ENCODE results near the gene DEFB114. TPM values are rescaled to one million over a fixed set of nuclear protein-coding genes. Genes with fewer than 3 reads are reported as not detected.

Gene DEFB114, protein sequence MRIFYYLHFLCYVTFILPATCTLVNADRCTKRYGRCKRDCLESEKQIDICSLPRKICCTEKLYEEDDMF
- not detected for total RNA-seq
- polyA plus RNA-seq = not detected
- long read RNA-seq, donor 1 = 0 reads
- long read RNA-seq, donor 2 = 0 reads
- long read RNA-seq, donor 3 = 0 reads
- long read RNA-seq, donor 4 = 0 reads

DNA sequence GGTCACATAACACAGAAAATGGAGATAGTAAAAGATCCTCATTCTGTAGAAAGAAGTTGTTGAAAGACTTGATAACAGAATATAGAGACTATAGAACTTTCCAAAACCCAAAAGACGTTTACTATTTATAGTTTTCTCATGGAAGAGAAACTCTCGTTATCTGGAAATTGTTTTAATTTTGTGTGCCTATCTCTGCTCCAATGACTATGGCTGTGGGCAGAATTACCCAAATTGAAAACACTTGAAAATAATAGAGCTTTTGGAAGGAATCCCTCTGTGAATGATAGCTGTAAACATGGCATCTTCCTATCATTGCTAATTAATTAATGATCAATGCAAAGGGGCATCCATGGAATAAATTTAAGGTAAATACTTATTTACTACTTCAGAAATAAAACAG lies at the start of gene DEFB114:
Gene DEFB114 (minus strand): TSS at position 101 of the 400 bp plus-strand sequence. CDS start 59 bp downstream, at position 42.
- Histone ChIP-seq H3K27ac (ENCODE audit: low read length) (no peak within 1 kb of the TSS), H3K4me3 (ENCODE audit: low read length) (no peak within 1 kb of the TSS), H3K4me1 (ENCODE audit: control insufficient read depth, insufficient read depth, low read length) (no peaks in the 10 kb centered on the region), H3K9me3 (ENCODE audit: control insufficient read depth, low read length) (no peaks in the 10 kb centered on the region), H3K27me3 (ENCODE audit: control insufficient read depth, insufficient read depth) (no peaks in the 10 kb centered on the region)
- WGBS = 61% methylated on average over 2 of the region's 2 CpGs
- ATAC-seq = no peak
- intact Hi-C loops (cut with DNase I) = no loop called here
- no peak for DNase-seq

GRCh38 chr6:50007819-50008218 lies 43.9 kb upstream of the DEFB114 start:
- no peak for ATAC-seq
- intact Hi-C loops (cut with DNase I) = no loop called here
- Histone ChIP-seq H3K9me3 (ENCODE audit: control insufficient read depth, low read length) (no peaks in the 10 kb centered on the region), H3K27me3 (ENCODE audit: control insufficient read depth, insufficient read depth) (no peaks in the 10 kb centered on the region), H3K4me1 (ENCODE audit: control insufficient read depth, insufficient read depth, low read length) (no peaks in the 10 kb centered on the region), H3K4me3 (ENCODE audit: low read length) (no peak overlapping the region), H3K27ac (ENCODE audit: low read length) (no peak overlapping the region)
- 82% methylated on average over 3 of the region's 3 CpGs for WGBS
- no peak for DNase-seq

- H3K4me1 ChIP-seq (ENCODE audit: control insufficient read depth, insufficient read depth, low read length) = no peaks in the 10 kb centered on the region
- H3K27me3 ChIP-seq (ENCODE audit: control insufficient read depth, insufficient read depth) = no peaks in the 10 kb centered on the region
- H3K27ac ChIP-seq (ENCODE audit: low read length) = no peak overlapping the region
- 57% methylated on average over 3 of the region's 3 CpGs for WGBS
- no peak for DNase-seq
- no peak overlapping the region for H3K4me3 ChIP-seq (ENCODE audit: low read length)
- intact Hi-C loops (cut with DNase I) = no loop called here
- ATAC-seq = no peak
- H3K9me3 ChIP-seq (ENCODE audit: control insufficient read depth, low read length) = no peaks in the 10 kb centered on the region
These were observed 39.2 kb upstream of the DEFB114 start for GRCh38 chr6:50003139-50003538.

- Histone ChIP-seq H3K4me3 (ENCODE audit: low read length) (no peak overlapping the region), H3K4me1 (ENCODE audit: control insufficient read depth, insufficient read depth, low read length) (no peaks in the 10 kb centered on the region), H3K27me3 (ENCODE audit: control insufficient read depth, insufficient read depth) (no peaks in the 10 kb centered on the region), H3K27ac (ENCODE audit: low read length) (no peak overlapping the region), H3K9me3 (ENCODE audit: control insufficient read depth, low read length) (no peaks in the 10 kb centered on the region)
- no peak for ATAC-seq
- no peak for DNase-seq
- intact Hi-C loops (cut with DNase I) = no loop called here
These were observed 31.3 kb upstream of the DEFB114 start for GRCh38 chr6:49995278-49995677.

DNA sequence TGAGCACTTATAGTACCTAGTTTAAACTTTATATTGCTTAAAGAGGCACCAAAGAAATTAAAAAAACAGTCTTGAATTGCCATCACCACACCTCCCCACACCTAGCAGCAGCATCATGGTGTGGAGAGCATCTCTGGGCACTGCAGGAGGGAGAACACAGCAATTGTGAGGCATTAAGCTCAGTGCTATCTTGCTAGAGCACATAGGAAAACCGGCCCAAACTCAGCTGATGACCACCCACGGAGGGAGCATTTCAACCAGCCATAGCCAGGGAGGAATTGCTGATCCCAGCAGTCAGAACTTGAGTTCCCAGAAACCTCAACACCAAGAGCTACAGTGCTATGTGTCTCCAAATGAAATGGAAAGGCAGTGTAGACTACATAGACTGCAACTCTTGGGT lies 24.9 kb upstream of the DEFB114 start:
- WGBS = 58% methylated on average over 2 of the region's 2 CpGs

DNA sequence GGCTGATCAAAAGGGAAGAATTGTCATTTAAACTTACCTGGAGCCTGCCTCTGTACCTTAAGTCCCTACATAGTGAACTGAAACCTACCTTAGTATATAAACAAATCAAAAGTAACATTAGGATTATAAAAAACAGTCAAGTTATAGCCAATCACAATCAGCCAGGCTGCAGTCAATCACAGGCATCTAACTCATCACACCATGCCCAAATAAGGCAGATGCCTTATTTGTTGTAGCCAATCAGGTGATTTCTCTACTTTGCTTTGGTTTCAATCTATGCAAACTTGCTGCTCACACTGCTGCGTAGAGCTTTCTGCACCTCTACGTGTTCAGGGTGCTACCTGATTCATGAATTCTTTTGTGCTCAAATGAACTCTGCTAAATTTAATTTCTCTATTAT lies 23.8 kb upstream of the DEFB114 start:
- H3K4me3 ChIP-seq (ENCODE audit: low read length) = no peak overlapping the region
- H3K4me1 ChIP-seq (ENCODE audit: control insufficient read depth, insufficient read depth, low read length) = no peaks in the 10 kb centered on the region
- no peaks in the 10 kb centered on the region for H3K27me3 ChIP-seq (ENCODE audit: control insufficient read depth, insufficient read depth)
- 89% methylated on average over 2 of the region's 2 CpGs for WGBS
- DNase-seq (no peak), ATAC-seq (no peak)
- intact Hi-C loops (cut with DNase I) = no loop called here
- H3K27ac ChIP-seq (ENCODE audit: low read length) = no peak overlapping the region
- H3K9me3 ChIP-seq (ENCODE audit: control insufficient read depth, low read length) = no peaks in the 10 kb centered on the region

More for the DNA sequence above, 24.9 kb upstream of the DEFB114 start:
- H3K4me3 ChIP-seq (ENCODE audit: low read length) = no peak overlapping the region
- H3K27ac ChIP-seq (ENCODE audit: low read length) = no peak overlapping the region
- ATAC-seq (no peak), DNase-seq (no peak)
- no peaks in the 10 kb centered on the region for H3K4me1 ChIP-seq (ENCODE audit: control insufficient read depth, insufficient read depth, low read length)
- H3K9me3 ChIP-seq (ENCODE audit: control insufficient read depth, low read length) = no peaks in the 10 kb centered on the region
- intact Hi-C loops (cut with DNase I) = no loop called here
- H3K27me3 ChIP-seq (ENCODE audit: control insufficient read depth, insufficient read depth) = no peaks in the 10 kb centered on the region

DNA sequence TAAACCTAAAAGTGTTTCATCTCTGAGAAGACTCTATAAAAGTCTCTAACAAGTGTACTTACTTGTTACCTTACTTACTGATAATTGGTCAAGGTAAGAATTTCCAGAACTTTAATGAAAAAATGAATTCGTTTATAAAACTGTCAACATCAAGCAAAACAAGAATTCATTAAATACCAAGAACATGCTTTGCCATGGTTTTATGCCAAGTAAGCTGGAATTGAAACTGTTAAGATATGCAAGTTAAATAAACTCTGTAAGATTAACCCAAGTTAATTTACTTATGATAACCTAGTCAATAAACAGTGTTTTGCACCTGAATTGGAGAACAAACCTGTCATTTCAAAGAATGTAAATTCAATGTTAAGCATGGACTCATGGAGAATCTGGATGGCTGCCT lies 22.6 kb upstream of the DEFB114 start:
- no peak for ATAC-seq
- no peaks in the 10 kb centered on the region for H3K27me3 ChIP-seq (ENCODE audit: control insufficient read depth, insufficient read depth)
- 52% methylated on average over 1 of the region's 1 CpG for WGBS
- H3K9me3 ChIP-seq (ENCODE audit: control insufficient read depth, low read length) = no peaks in the 10 kb centered on the region
- DNase-seq = no peak
- intact Hi-C loops (cut with DNase I) = no loop called here
- H3K4me1 ChIP-seq (ENCODE audit: control insufficient read depth, insufficient read depth, low read length) = no peaks in the 10 kb centered on the region
- no peak overlapping the region for H3K27ac ChIP-seq (ENCODE audit: low read length)
- no peak overlapping the region for H3K4me3 ChIP-seq (ENCODE audit: low read length)

GRCh38 chr6:49982046-49982445 lies 18.1 kb upstream of the DEFB114 start:
- Histone ChIP-seq H3K4me3 (ENCODE audit: low read length) (no peak overlapping the region), H3K27ac (ENCODE audit: low read length) (no peak overlapping the region), H3K27me3 (ENCODE audit: control insufficient read depth, insufficient read depth) (no peaks in the 10 kb centered on the region), H3K9me3 (ENCODE audit: control insufficient read depth, low read length) (no peaks in the 10 kb centered on the region), H3K4me1 (ENCODE audit: control insufficient read depth, insufficient read depth, low read length) (no peaks in the 10 kb centered on the region)
- ATAC-seq (no peak), DNase-seq (no peak)
- 80% methylated on average over 2 of the region's 2 CpGs for WGBS
- intact Hi-C loops (cut with DNase I) = no loop called here

DNA sequence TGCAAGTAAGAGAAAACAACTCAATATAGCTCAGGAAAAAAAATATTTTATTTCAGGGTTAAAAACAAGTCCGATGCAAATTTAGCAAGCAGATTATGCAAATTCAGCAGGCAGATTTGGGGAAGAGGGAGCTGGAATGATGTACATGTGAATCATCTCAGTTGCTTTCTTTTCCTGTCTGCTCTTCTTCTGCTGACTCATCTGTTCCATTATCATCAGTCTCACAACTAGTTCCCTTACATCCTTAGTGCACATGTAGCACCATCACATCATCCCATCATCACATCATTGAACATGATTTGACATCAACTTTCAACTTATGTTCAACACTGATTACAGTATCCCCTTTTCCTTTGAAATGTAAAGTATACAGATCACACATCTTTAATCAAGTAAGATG lies 16.9 kb upstream of the DEFB114 start:
- DNase-seq (no peak), ATAC-seq (no peak)
- 82% methylated on average over 1 of the region's 1 CpG for WGBS
- Histone ChIP-seq H3K27ac (ENCODE audit: low read length) (no peak overlapping the region), H3K27me3 (ENCODE audit: control insufficient read depth, insufficient read depth) (no peaks in the 10 kb centered on the region), H3K9me3 (ENCODE audit: control insufficient read depth, low read length) (no peaks in the 10 kb centered on the region), H3K4me1 (ENCODE audit: control insufficient read depth, insufficient read depth, low read length) (no peaks in the 10 kb centered on the region), H3K4me3 (ENCODE audit: low read length) (no peak overlapping the region)
- intact Hi-C loops (cut with DNase I) = no loop called here

DNA sequence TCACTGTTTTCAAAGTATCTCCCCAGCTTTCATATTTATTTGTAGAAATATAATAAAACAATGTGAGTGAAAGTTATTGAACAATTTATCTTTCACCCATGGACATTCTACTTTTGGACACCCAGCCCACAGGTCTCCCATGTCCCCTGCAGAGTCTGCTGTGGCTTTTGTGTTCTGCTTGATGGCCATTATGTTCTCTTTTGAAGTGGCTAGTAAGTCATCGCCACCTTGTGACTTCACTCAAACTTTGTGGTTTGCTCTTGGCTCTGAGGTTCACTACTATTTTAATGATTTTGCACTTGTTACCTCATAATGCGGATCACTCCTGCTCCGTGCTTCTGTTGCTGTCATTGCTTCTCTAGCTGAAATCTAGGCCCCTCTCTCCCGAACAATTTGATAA lies 15.6 kb upstream of the DEFB114 start:
- H3K27ac ChIP-seq (ENCODE audit: low read length) = no peak overlapping the region
- no peak overlapping the region for H3K4me3 ChIP-seq (ENCODE audit: low read length)
- intact Hi-C loops (cut with DNase I) = no loop called here
- no peaks in the 10 kb centered on the region for H3K9me3 ChIP-seq (ENCODE audit: control insufficient read depth, low read length)
- WGBS = 82% methylated on average over 4 of the region's 4 CpGs
- ATAC-seq = no peak
- H3K4me1 ChIP-seq (ENCODE audit: control insufficient read depth, insufficient read depth, low read length) = no peaks in the 10 kb centered on the region
- DNase-seq = no peak
- H3K27me3 ChIP-seq (ENCODE audit: control insufficient read depth, insufficient read depth) = no peaks in the 10 kb centered on the region

GRCh38 chr6:49978332-49979226 lies 14.6 kb upstream of the DEFB114 start:
- no peak for ATAC-seq
- Histone ChIP-seq H3K4me3 (ENCODE audit: low read length) (no peak overlapping the region), H3K27ac (ENCODE audit: low read length) (no peak overlapping the region), H3K4me1 (ENCODE audit: control insufficient read depth, insufficient read depth, low read length) (no peaks in the 10 kb centered on the region), H3K27me3 (ENCODE audit: control insufficient read depth, insufficient read depth) (no peaks in the 10 kb centered on the region), H3K9me3 (ENCODE audit: control insufficient read depth, low read length) (no peaks in the 10 kb centered on the region)
- intact Hi-C loops (cut with DNase I) = no loop called here
- DNase-seq = no peak
- 43% methylated on average over 3 of the region's 3 CpGs for WGBS

Data from right cardiac atrium (tissue), 5 donors.